DND-41 (cell line): ENCODE data around the gene VAV2.

Experiments used
- ATAC-seq: fragments of 200-7000 bp; cut with Tn5 transposase; 3 replicates; pipeline ENCODE4 v1.9.1; 2021; ENCODE audit warnings: low read depth; ENCODE audit not compliant: insufficient read depth
- DNase-seq: peaks from one replicate; pipeline ENCODE4 v3.0.0-alpha.2; 2020
- H2AFZ ChIP-seq: 2 replicates; pipeline ENCODE4 v1.6.0; 2012; ENCODE audit warnings: low read depth, low read length
- H3K27ac ChIP-seq: 2 replicates; pipeline ENCODE4 v1.5.1; 2012; ENCODE audit warnings: low read length, inconsistent platforms
- H3K27me3 ChIP-seq: fragments of 200-600 bp; sonication (generic); 2 replicates; pipeline ENCODE4 v1.6.0; 2012; ENCODE audit warnings: low read length, mild to moderate bottlenecking, inconsistent platforms; ENCODE audit not compliant: insufficient read depth, poor library complexity
- H3K36me3 ChIP-seq: 2 replicates; pipeline ENCODE4 v1.5.1; 2012; ENCODE audit warnings: low read length, inconsistent platforms; ENCODE audit not compliant: insufficient read depth
- H3K4me1 ChIP-seq: 2 replicates; pipeline ENCODE4 v1.5.1; 2012; ENCODE audit warnings: mild to moderate bottlenecking, low read length; ENCODE audit not compliant: insufficient read depth
- H3K4me2 ChIP-seq: 2 replicates; pipeline ENCODE4 v1.6.0; 2012; ENCODE audit warnings: mild to moderate bottlenecking, moderate library complexity, low read length, inconsistent platforms; ENCODE audit not compliant: insufficient read depth
- H3K4me3 ChIP-seq, 2 experiments: fragments of 200-600 bp in 1 of 2; shearing (Covaris generic) in 1 of 2; 2 replicates each; pipeline ENCODE4 v1.5.1; 2012 to 2016; ENCODE audit warnings: inconsistent platforms in 2 of 2, low read length in 2 of 2, mild to moderate bottlenecking in 2 of 2, low read depth in 1 of 2, moderate library complexity in 1 of 2
- H3K79me2 ChIP-seq: 2 replicates; pipeline ENCODE4 v1.6.0; 2012; ENCODE audit warnings: low read length, inconsistent platforms; ENCODE audit not compliant: insufficient read depth
- H3K9ac ChIP-seq: 2 replicates; pipeline ENCODE4 v1.6.0; 2012; ENCODE audit warnings: low read depth, mild to moderate bottlenecking, inconsistent platforms, low read length, moderate library complexity
- H3K9me3 ChIP-seq: 2 replicates; pipeline ENCODE4 v1.5.1; 2012; ENCODE audit warnings: low read length, moderate library complexity, mild to moderate bottlenecking, inconsistent platforms; ENCODE audit not compliant: insufficient read depth, severe bottlenecking
- H4K20me1 ChIP-seq: 2 replicates; pipeline ENCODE4 v1.6.0; 2012; ENCODE audit warnings: low read length; ENCODE audit not compliant: insufficient read depth
- EZH2 ChIP-seq: IDR thresholded peaks from 3 replicates; pipeline ENCODE4 v1.6.1; 2012; ENCODE audit warnings: borderline replicate concordance, low read depth, mild to moderate bottlenecking, moderate library complexity, low read length, inconsistent platforms; ENCODE audit not compliant: severe bottlenecking
- TF ChIP-seq, protein P1 (sequence below): IDR thresholded peaks from 2 replicates; pipeline ENCODE4 v1.5.1; 2012; ENCODE audit warnings: borderline replicate concordance, low read length, moderate library complexity, mild to moderate bottlenecking; ENCODE audit not compliant: poor library complexity, severe bottlenecking; ENCODE audit errors: extremely low read depth

VAV2 gene

DNA sequence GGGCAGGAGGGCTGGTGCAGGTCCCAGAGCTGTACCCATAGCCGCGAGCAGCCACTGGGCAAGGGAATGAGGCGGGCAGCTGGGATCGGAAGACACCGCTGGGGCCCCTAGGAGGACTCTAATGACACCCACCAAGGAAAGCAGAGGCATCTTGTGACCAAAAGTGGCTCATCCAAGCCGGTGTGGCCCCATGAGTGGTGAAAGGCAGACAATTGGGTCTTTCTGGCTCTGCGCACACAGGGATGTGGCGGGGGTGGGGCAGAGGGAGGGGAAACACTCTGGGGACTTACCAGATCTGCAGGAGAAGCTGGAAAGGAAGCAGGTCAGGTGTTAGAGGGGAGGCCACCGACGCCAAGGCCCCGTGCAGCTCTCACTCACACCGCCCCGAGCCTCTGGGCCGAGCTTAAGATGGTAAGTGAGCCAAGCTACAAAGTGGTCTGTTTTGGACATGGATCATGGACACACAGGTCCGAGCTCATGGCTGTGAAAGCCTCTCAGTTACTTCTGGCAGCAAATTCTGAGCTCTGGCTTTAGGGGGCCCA is 211.6 kb downstream of the VAV2 start:
- H3K4me2 ChIP-seq: no peak overlapping the region
- no peak overlapping the region for H3K27ac ChIP-seq
- H3K9ac ChIP-seq: no peak overlapping the region
- TF ChIP-seq, protein P1, sequence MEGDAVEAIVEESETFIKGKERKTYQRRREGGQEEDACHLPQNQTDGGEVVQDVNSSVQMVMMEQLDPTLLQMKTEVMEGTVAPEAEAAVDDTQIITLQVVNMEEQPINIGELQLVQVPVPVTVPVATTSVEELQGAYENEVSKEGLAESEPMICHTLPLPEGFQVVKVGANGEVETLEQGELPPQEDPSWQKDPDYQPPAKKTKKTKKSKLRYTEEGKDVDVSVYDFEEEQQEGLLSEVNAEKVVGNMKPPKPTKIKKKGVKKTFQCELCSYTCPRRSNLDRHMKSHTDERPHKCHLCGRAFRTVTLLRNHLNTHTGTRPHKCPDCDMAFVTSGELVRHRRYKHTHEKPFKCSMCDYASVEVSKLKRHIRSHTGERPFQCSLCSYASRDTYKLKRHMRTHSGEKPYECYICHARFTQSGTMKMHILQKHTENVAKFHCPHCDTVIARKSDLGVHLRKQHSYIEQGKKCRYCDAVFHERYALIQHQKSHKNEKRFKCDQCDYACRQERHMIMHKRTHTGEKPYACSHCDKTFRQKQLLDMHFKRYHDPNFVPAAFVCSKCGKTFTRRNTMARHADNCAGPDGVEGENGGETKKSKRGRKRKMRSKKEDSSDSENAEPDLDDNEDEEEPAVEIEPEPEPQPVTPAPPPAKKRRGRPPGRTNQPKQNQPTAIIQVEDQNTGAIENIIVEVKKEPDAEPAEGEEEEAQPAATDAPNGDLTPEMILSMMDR: no peak
- TF ChIP-seq EZH2: no peak
- H2AFZ ChIP-seq: no peak overlapping the region
- no peaks in the 10 kb centered on the region for H4K20me1 ChIP-seq
- no peaks in the 10 kb centered on the region for H3K27me3 ChIP-seq
- H3K79me2 ChIP-seq: no peaks in the 10 kb centered on the region
- H3K4me1 ChIP-seq: no peaks in the 10 kb centered on the region
- no peaks in the 10 kb centered on the region for H3K9me3 ChIP-seq
- H3K36me3 ChIP-seq: no peaks in the 10 kb centered on the region
- no peak for ATAC-seq
- no peak for DNase-seq
- H3K4me3 ChIP-seq: no peak overlapping the region

DNA sequence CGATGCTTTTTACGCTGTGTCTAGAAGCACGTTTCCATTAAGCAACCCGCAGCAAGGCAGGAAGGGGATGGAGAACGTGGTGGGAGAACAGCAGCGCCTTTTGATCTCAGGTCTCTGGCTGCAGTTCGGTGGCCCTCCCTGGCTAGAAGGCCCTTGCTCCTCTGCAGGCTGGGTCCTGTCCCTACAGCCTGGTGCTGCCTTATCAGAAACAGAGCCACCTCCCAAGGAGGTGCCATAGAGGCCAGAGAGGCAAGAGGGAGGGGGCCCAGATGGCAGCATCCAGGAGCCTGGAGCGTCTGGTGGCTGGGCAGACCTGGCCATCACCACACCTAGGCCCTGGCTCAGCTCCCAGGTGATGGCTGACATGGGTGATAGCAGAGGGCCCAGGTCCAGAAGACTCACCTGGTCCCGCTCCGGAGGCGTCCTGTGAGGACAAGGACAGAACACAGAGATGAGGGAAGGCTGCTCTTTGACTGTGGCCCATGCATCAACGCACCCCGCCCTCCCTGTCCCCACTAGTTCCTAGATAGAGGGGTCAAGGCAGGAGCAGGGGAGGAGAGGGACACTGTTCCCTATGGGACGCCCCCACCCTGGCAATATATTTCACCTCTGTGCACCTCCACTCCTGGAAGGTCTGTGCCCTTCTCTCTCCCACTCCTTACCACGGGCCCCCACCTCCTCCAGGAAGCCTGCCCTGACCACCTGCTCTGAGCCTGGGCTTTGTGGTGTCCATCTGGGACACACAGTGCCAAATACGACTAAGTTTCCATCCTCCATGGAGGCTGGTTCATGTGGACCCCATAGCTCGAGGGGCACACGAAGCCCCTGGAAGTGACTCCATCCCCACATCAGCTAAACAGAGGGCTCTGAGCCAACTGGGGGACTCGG is 212.4 kb downstream of the VAV2 start:
- H2AFZ ChIP-seq: no peak overlapping the region
- no peak overlapping the region for H3K27ac ChIP-seq
- H3K4me3 ChIP-seq: no peak overlapping the region
- ATAC-seq (no peak), DNase-seq (no peak)
- H3K9me3 ChIP-seq: no peaks in the 10 kb centered on the region
- no peaks in the 10 kb centered on the region for H3K27me3 ChIP-seq
- H4K20me1 ChIP-seq: no peaks in the 10 kb centered on the region
- TF ChIP-seq, protein P1: no peak
- TF ChIP-seq EZH2: no peak
- no peak overlapping the region for H3K9ac ChIP-seq
- H3K4me1 ChIP-seq: no peaks in the 10 kb centered on the region
- no peak overlapping the region for H3K4me2 ChIP-seq
- H3K36me3 ChIP-seq: no peaks in the 10 kb centered on the region
- H3K79me2 ChIP-seq: no peaks in the 10 kb centered on the region

DNA sequence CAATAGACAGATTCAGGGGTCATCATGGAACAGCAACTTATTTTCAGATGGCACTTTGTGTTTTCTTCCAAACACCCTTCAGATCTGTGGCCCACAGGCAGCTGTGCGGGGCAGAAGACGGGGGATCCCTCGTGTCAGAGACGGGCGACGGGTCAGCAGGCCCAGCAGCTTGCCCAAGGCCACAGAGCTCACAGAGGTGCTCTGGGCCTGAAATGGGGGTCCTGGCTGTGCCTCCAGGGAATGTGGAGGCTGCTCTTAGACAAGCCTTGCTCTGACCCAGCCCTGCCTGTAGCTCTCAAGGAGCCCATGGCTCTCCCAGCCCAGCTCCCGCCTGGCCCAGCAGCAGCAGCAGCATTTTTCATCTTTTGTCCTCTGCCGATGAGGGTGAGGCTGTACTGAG is 213.0 kb downstream of the VAV2 start:
- H3K4me1 ChIP-seq: no peaks in the 10 kb centered on the region
- no peaks in the 10 kb centered on the region for H3K36me3 ChIP-seq
- H3K4me2 ChIP-seq: no peak overlapping the region
- H3K27ac ChIP-seq: no peak overlapping the region
- H4K20me1 ChIP-seq: no peaks in the 10 kb centered on the region
- H2AFZ ChIP-seq: no peak overlapping the region
- no peak overlapping the region for H3K9ac ChIP-seq
- H3K4me3 ChIP-seq: no peak overlapping the region
- ATAC-seq: no peak
- no peaks in the 10 kb centered on the region for H3K27me3 ChIP-seq
- H3K9me3 ChIP-seq: peaks cover under 1% of the 10 kb centered on the region
- TF ChIP-seq, protein P1: no peak
- no peak for TF ChIP-seq EZH2
- no peaks in the 10 kb centered on the region for H3K79me2 ChIP-seq
- DNase-seq: no peak
